ENCODE data around the gene KIAA1217. TPM values are rescaled to one million over a fixed set of nuclear protein-coding genes. Genes with fewer than 3 reads are reported as not detected.
A peak's percentile ranks its signal among the peaks of the same experiment; 100 is the strongest.

Gene KIAA1217
- total RNA-seq, 3 donors from 2014 or later: 49.5 to 94.5 (median 63.9) TPM

GRCh38 chr10:24209432-24209771 is 464 bp downstream of the KIAA1217 start:
- no peak for ATAC-seq
- no peak for DNase-seq

DNA sequence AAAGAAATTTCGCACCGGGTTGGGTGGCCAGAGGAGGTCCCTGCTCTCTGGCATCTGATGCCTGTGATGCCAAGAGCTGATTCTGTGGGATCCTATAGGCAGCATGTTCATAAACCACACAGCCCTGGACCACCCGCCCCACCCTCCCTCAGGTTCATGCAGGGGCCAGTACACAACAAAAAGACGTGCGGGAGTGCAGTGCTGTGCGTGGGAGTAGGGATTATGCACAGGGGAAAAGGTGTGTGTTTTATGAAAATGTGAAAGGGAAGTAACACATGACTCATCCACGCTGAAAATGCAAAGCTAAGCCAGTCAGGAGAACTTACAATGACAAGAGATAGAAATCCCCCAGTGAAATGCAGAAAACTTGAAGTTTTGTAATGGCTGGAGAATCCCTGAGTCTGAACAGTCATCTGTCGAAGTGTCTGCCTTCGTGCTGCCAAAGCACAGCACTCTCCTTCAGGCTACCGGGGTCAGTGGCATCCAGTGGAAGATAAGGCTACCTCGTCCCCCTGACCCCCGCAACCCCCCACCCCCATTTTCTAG is 1.1 kb downstream of the KIAA1217 start:
- Histone ChIP-seq H3K36me3 (ENCODE audit: low read depth) (no peaks in the 10 kb centered on the region), H3K9me3 (no peaks in the 10 kb centered on the region), H3K4me3 (no peak overlapping the region), H3K4me1 (ENCODE audit: low read depth) (peaks cover 23% of the 10 kb centered on the region)
- intact Hi-C loops (cut with DNase I, micrococcal nuclease): no loop called here
- TF ChIP-seq CTCF (IDR thresholded peaks at IDR 0.05): no peak
- no peak for DNase-seq
- peak; percentile 33 for ATAC-seq

More at GRCh38 chr10:24209432-24209771, 464 bp downstream of the KIAA1217 start:
- H3K36me3 ChIP-seq (ENCODE audit: low read depth): no peaks in the 10 kb centered on the region
- intact Hi-C loops (cut with DNase I, micrococcal nuclease): no loop called here
- peaks cover 18% of the 10 kb centered on the region for H3K4me1 ChIP-seq (ENCODE audit: low read depth)
- no peak for TF ChIP-seq CTCF (IDR thresholded peaks at IDR 0.05)
- no peak overlapping the region for H3K4me3 ChIP-seq
- H3K9me3 ChIP-seq: no peaks in the 10 kb centered on the region

GRCh38 chr10:24210501-24210900 is 1.6 kb downstream of the KIAA1217 start:
- intact Hi-C loops (cut with DNase I, micrococcal nuclease): no loop called here
- H3K4me3 ChIP-seq: no peak overlapping the region
- ATAC-seq (no peak), DNase-seq (no peak)
- no peak for TF ChIP-seq CTCF (IDR thresholded peaks at IDR 0.05)
- H3K36me3 ChIP-seq (ENCODE audit: low read depth): no peaks in the 10 kb centered on the region
- no peaks in the 10 kb centered on the region for H3K9me3 ChIP-seq
- H3K4me1 ChIP-seq (ENCODE audit: low read depth): peaks cover 27% of the 10 kb centered on the region

DNA sequence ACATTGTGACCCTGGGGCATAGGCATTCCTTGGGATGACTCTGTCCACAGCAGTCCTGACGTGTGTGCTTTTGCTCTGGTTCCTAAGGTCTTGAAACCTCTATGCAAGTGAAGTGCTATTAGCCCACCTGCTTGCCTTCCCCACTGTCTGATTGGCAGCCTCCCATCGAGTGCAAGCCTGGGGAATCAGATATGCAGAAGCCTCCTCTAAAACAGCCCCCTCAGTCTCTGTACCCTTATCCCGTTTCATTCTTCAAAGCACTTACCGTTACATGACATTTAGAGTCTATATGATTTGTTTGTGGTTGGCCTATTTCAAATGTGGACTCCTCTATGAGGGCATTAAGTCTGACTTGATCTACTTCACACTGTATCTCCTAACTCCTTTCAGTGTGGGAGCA is 4.3 kb downstream of the KIAA1217 start:
- H3K36me3 ChIP-seq (ENCODE audit: low read depth): no peaks in the 10 kb centered on the region
- ATAC-seq: no peak
- H3K4me3 ChIP-seq: no peak overlapping the region
- no peak for DNase-seq
- H3K9me3 ChIP-seq: no peaks in the 10 kb centered on the region
- peaks cover 15% of the 10 kb centered on the region for H3K4me1 ChIP-seq (ENCODE audit: low read depth)
- TF ChIP-seq CTCF (IDR thresholded peaks at IDR 0.05): no peak
- intact Hi-C loops (cut with DNase I, micrococcal nuclease): no loop called here

DNA sequence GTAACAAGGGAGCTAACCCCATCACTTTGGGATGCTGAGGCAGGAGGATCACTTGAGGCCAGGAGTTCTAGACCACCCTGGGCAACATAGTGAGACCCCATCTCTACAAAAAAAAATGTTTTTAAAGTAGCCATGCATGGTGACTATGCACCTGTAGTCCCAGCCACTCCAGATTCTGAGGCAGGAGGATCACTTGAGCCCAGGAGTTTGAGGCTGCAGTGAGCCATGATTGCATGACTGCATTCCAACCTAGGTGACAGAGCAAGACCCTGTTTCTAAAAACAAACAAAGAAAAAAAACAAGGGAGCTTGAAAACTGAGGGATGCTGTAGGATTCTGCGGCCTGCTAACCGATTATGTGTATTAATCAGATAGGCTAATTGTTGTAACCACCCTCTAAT is 4.9 kb downstream of the KIAA1217 start:
- no peaks in the 10 kb centered on the region for H3K9me3 ChIP-seq
- intact Hi-C loops (cut with DNase I, micrococcal nuclease): no loop called here
- DNase-seq (no peak), ATAC-seq (no peak)
- no peaks in the 10 kb centered on the region for H3K36me3 ChIP-seq (ENCODE audit: low read depth)
- H3K4me3 ChIP-seq: no peak overlapping the region
- peaks cover 15% of the 10 kb centered on the region for H3K4me1 ChIP-seq (ENCODE audit: low read depth)
- TF ChIP-seq CTCF (IDR thresholded peaks at IDR 0.05): no peak

GRCh38 chr10:24214762-24215161 is 5.8 kb downstream of the KIAA1217 start:
- Histone ChIP-seq H3K9me3 (no peaks in the 10 kb centered on the region), H3K4me3 (no peak overlapping the region), H3K36me3 (ENCODE audit: low read depth) (no peaks in the 10 kb centered on the region), H3K4me1 (ENCODE audit: low read depth) (peaks cover 11% of the 10 kb centered on the region)
- DNase-seq: peak in 2 of 3 donors; percentile 44 to 54
- peak; percentile 46 for ATAC-seq
- intact Hi-C loops (cut with DNase I, micrococcal nuclease): no loop called here
- TF ChIP-seq CTCF (IDR thresholded peaks at IDR 0.05): no peak
